NCI-H2227 (cell line): Measurements from ENCODE around the gene STAT2.

Source experiments
- DNase-seq: peaks from one replicate; lab custom pipeline; 2025; ENCODE audit not compliant: unreplicated experiment; lab: John Stamatoyannopoulos, UW

The STAT2 gene

GRCh38 chr12:56297400-56297799 lies 62.5 kb downstream of the STAT2 start:
- no peak for DNase-seq

- DNase-seq, result no peak
Measured at GRCh38 chr12:56296295-56296694, 63.6 kb downstream of the STAT2 start.

DNA sequence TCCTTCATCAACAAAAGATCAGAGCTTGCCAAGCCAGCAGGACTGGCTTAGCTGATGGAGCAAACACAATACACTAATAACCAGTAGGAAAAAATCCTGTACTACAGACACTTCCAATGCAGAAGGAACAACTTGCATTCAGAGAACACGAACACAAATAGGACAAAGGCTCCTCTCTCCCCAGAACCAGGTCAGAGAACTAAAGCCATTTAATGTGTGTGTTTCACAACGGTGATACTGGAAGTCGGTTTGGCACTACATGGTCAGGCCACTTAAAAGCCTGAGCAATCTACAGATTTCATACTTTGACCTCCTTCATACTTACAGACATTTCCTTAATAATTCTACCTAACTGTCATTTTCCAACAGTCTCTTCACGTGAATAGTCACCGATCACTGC lies 66.1 kb downstream of the STAT2 start:
- DNase-seq, result no peak
